GM12875 (cell line): ENCODE results near the gene SST.

Experiments used
- H3K4me3 ChIP-seq: one replicate; pipeline ENCODE4 v1.5.1; 2011; ENCODE audit warnings: low read depth, low read length, control low read depth
- CTCF ChIP-seq: IDR thresholded peaks from 2 replicates; pipeline ENCODE4 v1.5.1; 2011; ENCODE audit warnings: low read depth, mild to moderate bottlenecking, control low read depth, inconsistent platforms, low read length, moderate library complexity, borderline replicate concordance; ENCODE audit not compliant: insufficient read depth

Gene SST

DNA sequence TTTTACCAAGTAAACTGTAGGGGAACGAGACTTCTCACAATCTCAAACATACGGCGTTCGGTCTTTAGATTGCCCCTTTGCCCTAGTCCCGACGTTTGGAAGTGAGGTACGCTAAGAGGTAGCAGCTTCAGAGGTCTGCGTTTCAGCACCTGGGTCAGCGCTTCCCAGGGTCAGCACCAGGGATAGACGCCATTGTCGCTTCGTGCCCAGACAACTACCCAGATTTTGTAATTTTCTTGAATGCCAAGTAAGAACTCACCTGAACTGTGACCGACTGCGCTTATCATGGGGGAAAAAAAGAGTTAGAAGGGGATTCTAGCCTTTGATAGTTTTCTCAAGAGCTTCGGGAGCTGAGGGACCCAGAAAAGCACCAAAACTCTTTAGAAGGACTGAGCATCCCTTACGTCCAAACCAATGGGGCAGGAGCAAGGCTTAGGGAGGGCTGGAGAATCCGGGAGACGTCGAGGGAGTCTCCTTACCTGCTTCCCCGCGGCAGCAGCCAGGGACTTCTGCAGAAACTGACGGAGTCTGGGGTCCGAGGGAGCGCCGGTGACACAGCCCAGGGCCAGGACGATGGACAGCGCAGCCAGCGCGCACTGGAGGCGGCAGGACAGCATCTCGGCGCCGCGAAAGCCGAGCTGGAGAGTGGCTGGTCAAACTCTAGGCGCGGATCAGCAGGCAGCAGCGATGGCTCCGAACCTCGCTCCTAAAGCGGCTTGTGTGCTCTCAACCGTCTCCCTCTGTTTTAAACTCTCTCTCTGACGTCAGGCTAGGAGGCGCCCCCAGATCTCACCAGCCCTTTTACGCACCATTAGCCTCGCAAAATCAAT, at the start of gene SST:
Gene SST, minus strand, starts transcription at position 720 of the 830 bp plus-strand sequence. Its CDS starts 103 bp downstream, at position 617.
- no peak for TF ChIP-seq CTCF
- no peak within 1 kb of the TSS for H3K4me3 ChIP-seq

DNA sequence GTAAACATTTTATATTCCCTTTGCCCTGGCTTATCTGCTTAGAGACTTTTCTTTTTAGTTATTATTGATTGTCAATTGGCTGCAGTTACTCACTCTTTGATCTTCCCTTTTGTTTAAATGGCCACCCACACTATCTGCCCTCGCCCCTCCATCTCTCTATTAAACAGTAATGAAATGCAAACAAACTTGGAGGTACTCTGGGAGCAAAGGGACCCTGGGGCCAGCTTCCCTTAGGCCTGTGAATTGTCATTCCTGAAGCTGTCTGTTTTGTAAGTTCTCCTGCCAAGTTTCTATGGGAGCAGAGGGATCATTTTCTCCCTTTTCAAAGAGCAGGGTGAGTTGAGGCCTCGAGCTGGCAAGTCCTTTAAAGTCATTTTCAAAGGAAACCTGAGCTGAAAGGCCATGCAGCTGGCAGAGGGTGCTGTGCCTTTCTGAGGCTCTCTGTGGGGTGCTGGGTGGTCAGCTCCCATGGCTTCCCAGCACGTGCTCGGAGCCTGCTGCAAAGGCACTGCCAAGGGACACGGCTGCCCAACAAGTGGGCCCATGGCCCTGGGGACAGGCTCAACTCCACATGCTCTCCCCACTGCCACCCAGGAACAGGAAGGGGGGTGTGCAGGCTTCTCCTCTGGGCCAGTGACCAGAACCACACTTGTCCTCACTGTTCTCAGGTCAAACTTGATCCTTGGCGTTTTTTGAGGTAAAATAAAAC, 49.6 kb upstream of the SST start:
- no peak for TF ChIP-seq CTCF
- no peak overlapping the region for H3K4me3 ChIP-seq

- no peak for TF ChIP-seq CTCF
Observed at GRCh38 chr3:187718802-187719201, 48.6 kb upstream of the SST start.

DNA sequence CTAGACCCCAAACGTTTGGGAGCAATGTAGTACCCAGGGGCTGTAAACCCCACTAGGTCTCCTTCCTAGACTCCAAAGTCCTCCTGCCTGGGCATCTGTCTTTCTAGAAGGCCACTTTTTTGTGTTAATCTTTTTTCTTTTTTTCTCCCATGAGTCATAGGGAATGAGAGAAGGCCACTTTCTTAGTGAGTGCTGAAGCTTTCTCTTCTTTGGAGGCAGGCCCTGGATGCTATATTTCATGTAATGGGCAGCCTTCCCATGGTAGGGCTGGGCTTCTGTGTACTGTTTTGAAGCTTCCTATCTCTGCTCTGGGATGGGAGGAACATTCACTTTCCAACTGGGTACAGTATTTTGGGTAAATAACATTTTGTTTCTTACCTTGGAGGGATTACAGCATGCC, 47.4 kb upstream of the SST start:
- TF ChIP-seq CTCF: no peak

More at GRCh38 chr3:187718802-187719201, 48.6 kb upstream of the SST start:
- no peak overlapping the region for H3K4me3 ChIP-seq

DNA sequence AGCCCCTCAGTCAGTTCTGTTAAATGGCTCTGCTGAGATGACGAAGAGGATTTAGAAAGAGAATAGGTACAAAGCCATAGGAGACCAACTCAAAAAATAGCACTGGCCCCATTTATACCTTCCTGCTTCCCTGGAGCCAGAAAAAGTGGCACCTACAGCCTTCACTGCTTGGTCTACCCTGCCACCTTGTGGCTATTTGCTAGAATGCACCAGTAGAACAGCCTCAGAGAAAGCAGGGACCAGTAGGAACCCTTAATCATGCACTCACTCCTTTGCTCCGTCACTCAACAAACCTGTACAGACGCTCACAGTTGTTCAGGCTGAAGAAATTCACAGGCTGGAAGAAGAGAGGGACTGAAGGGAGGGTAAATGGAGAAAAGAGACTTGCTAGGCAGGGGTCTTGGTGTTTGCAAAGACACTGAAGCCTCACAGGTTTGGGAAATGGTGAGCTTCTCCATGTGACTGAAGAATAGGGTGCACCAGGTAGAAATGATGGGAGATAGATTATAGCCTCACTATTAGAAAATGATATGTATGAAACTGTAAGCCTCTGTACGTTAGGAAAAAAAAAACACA, 44.3 kb upstream of the SST start:
- H3K4me3 ChIP-seq: no peak overlapping the region
- peak; percentile 81 for TF ChIP-seq CTCF

More for the DNA sequence above, 47.4 kb upstream of the SST start:
- H3K4me3 ChIP-seq: no peak overlapping the region

- TF ChIP-seq CTCF: no peak
- H3K4me3 ChIP-seq: no peak overlapping the region
Observed at GRCh38 chr3:187713504-187713903, 43.3 kb upstream of the SST start.
